Kidney epithelial cell (primary cell): ENCODE data around the gene STARD5. TPM values are rescaled to one million over a fixed set of nuclear protein-coding genes. Genes with fewer than 3 reads are reported as not detected.

Source experiments
- DNase-seq: peaks from one replicate; pipeline ENCODE4 v3.0.0-alpha.2; 2010; ENCODE audit warnings: low read depth
- H3K27me3 ChIP-seq: 2 replicates; pipeline ENCODE4 v1.6.0; 2011; ENCODE audit warnings: low read length; ENCODE audit not compliant: control insufficient read depth, insufficient read depth
- H3K36me3 ChIP-seq: 2 replicates; pipeline ENCODE4 v1.5.1; 2011; ENCODE audit warnings: low read length; ENCODE audit not compliant: control insufficient read depth, insufficient read depth
- H3K4me3 ChIP-seq: 2 replicates; pipeline ENCODE4 v1.5.1; 2011; ENCODE audit warnings: low read depth, mild to moderate bottlenecking, control low read depth, low read length
- CTCF ChIP-seq: IDR thresholded peaks from 2 replicates; pipeline ENCODE4 v1.5.1; 2011; ENCODE audit warnings: mild to moderate bottlenecking, moderate library complexity, low read length, control low read depth, inconsistent platforms; ENCODE audit not compliant: insufficient read depth, poor library complexity, severe bottlenecking
- total RNA-seq: library from RNA; depleted of rRNA; stranded (reverse); fragments of >200 nt; gene quantifications from 2 replicates; pipeline ENCODE4 v1.2.3, GENCODE V29; 2015

STARD5 gene
- total RNA-seq, 1 donor from 2014 or later = 1.2 TPM

DNA sequence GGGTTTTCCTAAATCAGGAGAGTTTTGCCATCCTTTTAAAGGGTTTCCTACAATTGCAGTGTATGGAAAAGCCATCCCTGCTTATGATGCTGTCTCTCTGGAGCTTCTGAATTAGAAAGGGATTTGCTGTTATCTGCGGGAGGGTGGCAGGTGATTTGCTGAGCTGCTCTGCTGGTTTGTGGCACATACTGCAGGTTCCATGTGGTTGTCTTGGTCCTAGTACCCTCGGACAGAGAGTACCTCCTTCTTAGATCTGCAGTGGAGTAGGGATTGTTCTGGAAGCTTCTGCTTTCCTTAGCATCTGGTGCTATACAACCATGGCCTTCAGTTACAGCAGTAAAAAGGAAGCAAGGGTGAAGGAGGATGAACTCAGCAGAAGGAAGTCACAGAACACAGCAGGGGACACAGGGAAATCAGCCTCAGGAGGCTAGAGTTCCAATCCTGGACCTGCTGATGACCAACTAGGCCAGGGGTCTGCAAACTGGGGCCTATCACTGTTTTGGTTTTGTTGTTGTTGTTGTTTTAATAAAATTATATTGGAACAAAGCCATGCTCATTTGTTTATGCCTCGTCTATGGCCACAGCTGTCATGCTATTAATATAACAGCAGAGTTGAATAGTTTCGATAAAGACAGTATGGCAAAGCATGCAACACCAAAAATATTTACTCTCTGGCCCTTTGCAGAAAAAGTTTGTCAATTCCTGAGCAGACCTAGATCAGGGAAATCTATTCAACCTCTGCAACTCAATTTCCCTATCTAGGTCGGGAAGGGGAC lies 39.5 kb downstream of the STARD5 start:
- Histone ChIP-seq H3K36me3 (no peaks in the 10 kb centered on the region), H3K4me3 (no peak overlapping the region), H3K27me3 (peaks cover 13% of the 10 kb centered on the region)
- TF ChIP-seq CTCF = no peak
- DNase-seq = no peak

- no peak for TF ChIP-seq CTCF
- DNase-seq = no peak
- Histone ChIP-seq H3K36me3 (no peaks in the 10 kb centered on the region), H3K4me3 (no peak overlapping the region), H3K27me3 (peaks cover 17% of the 10 kb centered on the region)
Observed at GRCh38 chr15:81282911-81283310, 41.0 kb downstream of the STARD5 start.

DNA sequence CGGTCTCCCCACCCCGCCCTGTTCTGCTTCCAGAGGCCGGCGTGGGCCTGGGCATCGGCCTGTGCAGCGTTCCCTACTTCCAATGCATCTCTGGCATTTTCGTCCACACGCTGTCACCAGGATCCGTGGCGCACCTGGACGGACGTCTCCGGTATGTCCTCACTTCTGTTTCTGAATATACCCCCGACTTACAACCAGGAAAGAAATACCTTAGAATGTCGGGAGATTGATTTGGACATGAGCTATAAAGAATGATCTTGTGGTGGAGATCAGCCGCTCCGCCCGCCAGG lies 41.4 kb downstream of the STARD5 start:
- peaks cover 17% of the 10 kb centered on the region for H3K27me3 ChIP-seq
- no peak for DNase-seq
- no peaks in the 10 kb centered on the region for H3K36me3 ChIP-seq
- TF ChIP-seq CTCF = no peak
- H3K4me3 ChIP-seq = no peak overlapping the region

DNA sequence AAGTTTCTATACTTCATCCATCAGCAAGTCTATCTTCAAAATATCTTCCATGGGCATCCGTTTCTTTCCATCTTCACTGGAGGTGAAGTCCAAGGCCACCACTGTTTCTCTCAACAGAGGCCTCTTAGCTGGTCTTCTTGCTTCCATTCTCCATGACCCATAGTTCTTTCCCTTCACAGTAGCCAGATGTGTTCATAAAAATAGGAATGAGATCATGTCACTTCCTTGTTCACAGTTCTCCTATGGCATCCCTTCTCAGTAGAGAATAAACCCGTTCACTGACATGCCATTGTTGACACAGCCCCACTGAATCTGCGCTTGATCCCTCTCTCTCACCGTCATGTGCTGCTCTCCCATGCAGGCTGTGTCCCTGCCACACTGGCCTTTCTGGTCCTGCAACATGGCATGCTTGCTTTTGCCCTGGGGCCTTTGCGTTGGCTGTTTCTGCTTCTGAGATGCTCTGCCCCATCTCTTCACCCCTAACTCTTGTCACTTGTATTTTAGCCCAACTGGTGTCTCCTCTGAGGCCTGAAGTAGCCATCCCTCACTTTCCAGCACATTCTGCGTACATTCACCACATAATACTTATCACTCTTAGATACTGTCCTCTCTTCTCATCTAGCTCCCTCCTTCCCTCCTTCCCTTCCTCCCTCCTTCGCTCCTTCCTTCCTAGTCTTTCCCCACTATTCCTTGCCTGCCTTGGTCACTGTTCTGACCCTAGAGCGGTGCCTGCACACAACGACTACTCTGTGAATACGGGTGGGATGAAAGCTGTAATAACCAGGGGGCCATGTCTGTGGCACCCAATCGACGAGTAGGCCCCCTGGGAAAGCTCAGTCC lies 42.0 kb downstream of the STARD5 start:
- no peak for DNase-seq
- Histone ChIP-seq H3K4me3 (no peak overlapping the region), H3K36me3 (no peaks in the 10 kb centered on the region), H3K27me3 (peaks cover 17% of the 10 kb centered on the region)
- no peak for TF ChIP-seq CTCF

DNA sequence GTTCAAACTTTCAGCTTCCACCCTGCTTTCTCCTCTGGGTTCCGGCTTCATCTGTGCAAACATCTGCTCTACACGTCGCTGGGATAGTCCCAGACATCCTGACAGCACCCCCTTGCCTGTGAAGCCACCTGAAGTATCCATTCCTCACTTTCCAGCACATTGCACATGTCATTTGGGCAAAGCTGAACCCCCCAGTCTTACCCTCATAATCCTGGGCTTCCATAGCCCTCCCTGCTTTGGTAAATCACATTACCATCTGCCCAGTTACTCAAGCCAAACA lies 42.5 kb downstream of the STARD5 start:
- H3K4me3 ChIP-seq = no peak overlapping the region
- no peak for DNase-seq
- no peak for TF ChIP-seq CTCF
- peaks cover 17% of the 10 kb centered on the region for H3K27me3 ChIP-seq
- H3K36me3 ChIP-seq = no peaks in the 10 kb centered on the region
